DOHH2 (cell line): ENCODE results near the gene EZH2.
A peak's percentile ranks its signal among the peaks of the same experiment; 100 is the strongest.

ENCODE experiments used
- H3F3A ChIP-seq: fragments of 200-600 bp; sonication (generic), shearing (Covaris generic); 2 replicates; pipeline ENCODE4 v1.6.0; 2016; ENCODE audit warnings: antibody characterized with exemption, mild to moderate bottlenecking; ENCODE audit not compliant: control insufficient read depth, insufficient read depth
- H3K27ac ChIP-seq: fragments of 200-600 bp; sonication (generic); 2 replicates; pipeline ENCODE4 v1.5.1; 2014; ENCODE audit warnings: low read depth, mild to moderate bottlenecking, low read length, moderate library complexity
- H3K27me3 ChIP-seq: fragments of 200-600 bp; sonication (generic); 2 replicates; pipeline ENCODE4 v1.6.1; 2014; ENCODE audit warnings: mild to moderate bottlenecking, low read length, mixed read lengths; ENCODE audit not compliant: control insufficient read depth
- H3K36me3 ChIP-seq: fragments of 200-600 bp; sonication (generic); 2 replicates; pipeline ENCODE4 v1.6.1; 2014; ENCODE audit warnings: mild to moderate bottlenecking, low read length, moderate library complexity, mixed read lengths; ENCODE audit not compliant: control insufficient read depth
- H3K4me1 ChIP-seq: fragments of 200-600 bp; sonication (generic); 2 replicates; pipeline ENCODE4 v1.6.1; 2014; ENCODE audit warnings: mild to moderate bottlenecking, low read length, mixed read lengths; ENCODE audit not compliant: control insufficient read depth
- H3K4me2 ChIP-seq: fragments of 200-600 bp; sonication (generic); 2 replicates; pipeline ENCODE4 v1.6.0; 2014; ENCODE audit warnings: mild to moderate bottlenecking, low read length, moderate library complexity
- H3K4me3 ChIP-seq: fragments of 200-600 bp; sonication (generic); 2 replicates; pipeline ENCODE4 v1.5.1; 2014; ENCODE audit warnings: mild to moderate bottlenecking, low read length, mixed read lengths
- H3K79me2 ChIP-seq: fragments of 200-600 bp; sonication (generic); 2 replicates; pipeline ENCODE4 v1.6.1; 2014; ENCODE audit warnings: mild to moderate bottlenecking, low read length, mixed read lengths; ENCODE audit not compliant: control insufficient read depth
- H3K9me2 ChIP-seq: fragments of 200-600 bp; sonication (generic); replicated peaks from 2 replicates; pipeline ENCODE4 v1.6.1; 2014; ENCODE audit warnings: mild to moderate bottlenecking, low read length, mixed read lengths; ENCODE audit not compliant: control insufficient read depth
- H3K9me3 ChIP-seq: fragments of 200-600 bp; sonication (generic); 2 replicates; pipeline ENCODE4 v1.6.1; 2014; ENCODE audit warnings: antibody characterized with exemption, low read length, mixed read lengths; ENCODE audit not compliant: control insufficient read depth, insufficient read depth
- H4K20me1 ChIP-seq: fragments of 200-600 bp; sonication (generic); 2 replicates; pipeline ENCODE4 v1.6.0; 2014; ENCODE audit warnings: low read depth, mild to moderate bottlenecking, antibody characterized with exemption, low read length, moderate library complexity; ENCODE audit not compliant: control insufficient read depth, insufficient read depth
- CTCF ChIP-seq: fragments of 200-600 bp; sonication (generic); IDR thresholded peaks from one replicate; pipeline ENCODE4 v1.5.1; 2014; ENCODE audit warnings: antibody characterized with exemption, mild to moderate bottlenecking, low read depth, low read length; ENCODE audit not compliant: poor library complexity, severe bottlenecking
- EZH2phosphoT487 ChIP-seq: fragments of 200-600 bp; sonication (generic); IDR thresholded peaks from 2 replicates; pipeline ENCODE4 v1.6.1; 2017; ENCODE audit warnings: borderline replicate concordance, mild to moderate bottlenecking, antibody characterized with exemption, low read length, moderate library complexity, mixed read lengths

Gene EZH2

GRCh38 chr7:148866362-148866761 is 17.7 kb downstream of the EZH2 start:
- Histone ChIP-seq H3K79me2 (peaks cover 100% of the 10 kb centered on the region), H3F3A (peaks cover 34% of the 10 kb centered on the region), H3K4me3 (0 out of 2 replicates have a peak overlapping the region, but pooled peaks have one; percentile 1), H3K27ac (no peak overlapping the region), H3K9me3 (peaks cover 32% of the 10 kb centered on the region), H3K4me1 (peaks cover 86% of the 10 kb centered on the region), H4K20me1 (peaks cover 29% of the 10 kb centered on the region), H3K27me3 (no peaks in the 10 kb centered on the region), H3K4me2 (peak overlapping the region; percentile 38), H3K9me2 (no peaks in the 10 kb centered on the region), H3K36me3 (peaks cover 44% of the 10 kb centered on the region)
- TF ChIP-seq EZH2phosphoT487 (no peak), CTCF (no peak)

GRCh38 chr7:148865283-148865682 is 18.8 kb downstream of the EZH2 start:
- Histone ChIP-seq H3K79me2 (peaks cover 100% of the 10 kb centered on the region), H3K36me3 (peaks cover 34% of the 10 kb centered on the region), H3K27me3 (no peaks in the 10 kb centered on the region), H3K27ac (no peak overlapping the region), H3K9me3 (peaks cover 29% of the 10 kb centered on the region), H3K9me2 (no peaks in the 10 kb centered on the region), H3K4me1 (peaks cover 85% of the 10 kb centered on the region), H4K20me1 (peaks cover 29% of the 10 kb centered on the region), H3F3A (peaks cover 34% of the 10 kb centered on the region), H3K4me2 (peak overlapping the region; percentile 38), H3K4me3 (peak overlapping the region; percentile 1; the same call in 1 of the 2 replicates)
- TF ChIP-seq CTCF = no peak
- TF ChIP-seq EZH2phosphoT487 = no peak

- H3K4me3 ChIP-seq = no peak overlapping the region
- no peaks in the 10 kb centered on the region for H3K27me3 ChIP-seq
- H3K4me1 ChIP-seq = peaks cover 83% of the 10 kb centered on the region
- TF ChIP-seq EZH2phosphoT487 = no peak
- TF ChIP-seq CTCF = no peak
- peaks cover 15% of the 10 kb centered on the region for H3K36me3 ChIP-seq
- H3F3A ChIP-seq = peaks cover 25% of the 10 kb centered on the region
- peaks cover 29% of the 10 kb centered on the region for H4K20me1 ChIP-seq
- H3K9me3 ChIP-seq = peaks cover 10% of the 10 kb centered on the region
- H3K9me2 ChIP-seq = no peaks in the 10 kb centered on the region
- H3K4me2 ChIP-seq = peak overlapping the region; percentile 10
- peaks cover 100% of the 10 kb centered on the region for H3K79me2 ChIP-seq
- H3K27ac ChIP-seq = no peak overlapping the region
Measured at GRCh38 chr7:148863324-148863723, 20.8 kb downstream of the EZH2 start.
